ENCODE data around the gene IVL.

IVL gene

GRCh38 chr1:152886758-152887409 is 21.5 kb upstream of the IVL start:
- DNase-seq (ENCODE audit: low read depth, low spot score), result no peak

- DNase-seq (ENCODE audit: low read depth, low spot score), result no peak
These were observed 20.2 kb upstream of the IVL start for GRCh38 chr1:152888126-152888525.

GRCh38 chr1:152899027-152899426 is 9.3 kb upstream of the IVL start:
- DNase-seq (ENCODE audit: low read depth, low spot score), result no peak

- DNase-seq (ENCODE audit: low read depth, low spot score), result no peak
These were observed 8.5 kb upstream of the IVL start for GRCh38 chr1:152899883-152900282.

- DNase-seq (ENCODE audit: low read depth, low spot score), result no peak
These were observed 6.7 kb upstream of the IVL start for GRCh38 chr1:152901631-152902030.

GRCh38 chr1:152902636-152903035 is 5.7 kb upstream of the IVL start:
- no peak for DNase-seq (ENCODE audit: low read depth, low spot score)

GRCh38 chr1:152904688-152905440 is 3.5 kb upstream of the IVL start:
- DNase-seq (ENCODE audit: low read depth, low spot score), result no peak

GRCh38 chr1:152906023-152906565 is 2.3 kb upstream of the IVL start:
- no peak for DNase-seq (ENCODE audit: low read depth, low spot score)

GRCh38 chr1:152909206-152909605 is 860 bp downstream of the IVL start:
- DNase-seq (ENCODE audit: low read depth, low spot score), result no peak

- no peak for DNase-seq (ENCODE audit: low read depth, low spot score)
These were observed 4.1 kb downstream of the IVL start for GRCh38 chr1:152912471-152912870.

GRCh38 chr1:152912900-152913299 is 4.6 kb downstream of the IVL start:
- DNase-seq (ENCODE audit: low read depth, low spot score), result no peak

- no peak for DNase-seq (ENCODE audit: low read depth, low spot score)
These were observed 9.4 kb downstream of the IVL start for GRCh38 chr1:152917794-152918193.

- no peak for DNase-seq (ENCODE audit: low read depth, low spot score)
These were observed 10.7 kb downstream of the IVL start for GRCh38 chr1:152919071-152919470.

GRCh38 chr1:152924191-152924590 is 15.8 kb downstream of the IVL start:
- no peak for DNase-seq (ENCODE audit: low read depth, low spot score)

GRCh38 chr1:152926091-152926490 is 17.7 kb downstream of the IVL start:
- no peak for DNase-seq (ENCODE audit: low read depth, low spot score)

GRCh38 chr1:152928671-152929070 is 20.3 kb downstream of the IVL start:
- DNase-seq (ENCODE audit: low read depth, low spot score), result no peak

- no peak for DNase-seq (ENCODE audit: low read depth, low spot score)
These were observed 23.9 kb downstream of the IVL start for GRCh38 chr1:152932170-152932811.

GRCh38 chr1:152933196-152933595 is 24.9 kb downstream of the IVL start:
- DNase-seq (ENCODE audit: low read depth, low spot score), result no peak

GRCh38 chr1:152940614-152941013 is 32.3 kb downstream of the IVL start:
- no peak for DNase-seq (ENCODE audit: low read depth, low spot score)

GRCh38 chr1:152941037-152941711 is 32.8 kb downstream of the IVL start:
- DNase-seq (ENCODE audit: low read depth, low spot score), result no peak

GRCh38 chr1:152942161-152942560 is 33.8 kb downstream of the IVL start:
- no peak for DNase-seq (ENCODE audit: low read depth, low spot score)

GRCh38 chr1:152946248-152946647 is 37.9 kb downstream of the IVL start:
- DNase-seq (ENCODE audit: low read depth, low spot score), result no peak

Measured in iPS DF 19.7 (cell line).